Smooth muscle cell of the umbilical artery (primary cell): ENCODE measurements around the gene ABHD16A. TPM values are rescaled to one million over a fixed set of nuclear protein-coding genes. Genes with fewer than 3 reads are reported as not detected.

Experiments
- total RNA-seq: library from RNA; depleted of rRNA; stranded (reverse); fragments of >200 nt; gene quantifications from 2 replicates; pipeline ENCODE4 v1.2.3, GENCODE V29; 2014

ABHD16A gene
- total RNA-seq, 1 donor from 2014 or later, result 38.6 TPM

GRCh38 chr6:31655349-31656237 lies 47.5 kb downstream of the ABHD16A start, which contains the start of gene APOM:
APOM (plus strand) TSS chr6:31655894; CDS start chr6:31655967, 73 bp downstream.

Other genes with a start within 250 kb of the ABHD16A start
- 6.5 and 9.6 TPM in 2 replicates for gene MICB, start 205.2 kb downstream of the ABHD16A start, total RNA-seq
- not detected in 2 replicates for gene MCCD1, start 174.4 kb downstream of the ABHD16A start, total RNA-seq
- gene DDX39B, start 161.3 kb downstream of the ABHD16A start, total RNA-seq, result 222 and 273 TPM in 2 replicates
- 2.6 and 3.3 TPM in 2 replicates for gene ATP6V1G2, start 156.7 kb downstream of the ABHD16A start, total RNA-seq
- 12.0 and 23.5 TPM in 2 replicates for gene NFKBIL1, start 155.7 kb downstream of the ABHD16A start, total RNA-seq
- gene LTA, start 131.0 kb downstream of the ABHD16A start, total RNA-seq, result not detected in 2 replicates
- gene TNF, start 127.8 kb downstream of the ABHD16A start, total RNA-seq, result under 0.01 TPM in 1 of 2 replicates, not detected in the other
- gene LTB, start 120.9 kb downstream of the ABHD16A start, total RNA-seq, result not detected in 2 replicates
- not detected in 2 replicates for gene LST1, start 117.0 kb downstream of the ABHD16A start, total RNA-seq
- gene NCR3, start 110.3 kb downstream of the ABHD16A start, total RNA-seq, result not detected in 2 replicates
- gene AIF1, start 88.1 kb downstream of the ABHD16A start, total RNA-seq, result not detected in 2 replicates
- gene PRRC2A, start 82.6 kb downstream of the ABHD16A start, total RNA-seq, result 29.1 and 76.5 TPM in 2 replicates
- 116 and 226 TPM in 2 replicates for gene BAG6, start 50.7 kb downstream of the ABHD16A start, total RNA-seq
- 0.60 and 0.89 TPM in 2 replicates for gene APOM, start 47.4 kb downstream of the ABHD16A start, total RNA-seq
- 16.6 and 22.0 TPM in 2 replicates for gene C6orf47, start 42.5 kb downstream of the ABHD16A start, total RNA-seq
- gene GPANK1, start 38.3 kb downstream of the ABHD16A start, total RNA-seq, result 10.1 and 10.3 TPM in 2 replicates
- 73.6 and 90.3 TPM in 2 replicates for gene CSNK2B, start 37.2 kb downstream of the ABHD16A start, total RNA-seq
- gene LY6G5B, start 33.3 kb downstream of the ABHD16A start, total RNA-seq, result 2.9 and 3.0 TPM in 2 replicates
- 0.51 and 0.59 TPM in 2 replicates for gene LY6G5C, start 22.3 kb downstream of the ABHD16A start, total RNA-seq
- not detected in 2 replicates for gene LY6G6F, start 3.5 kb upstream of the ABHD16A start, total RNA-seq
- gene LY6G6D, start 12.0 kb upstream of the ABHD16A start, total RNA-seq, result not detected in 2 replicates
- not detected in 2 replicates for gene LY6G6C, start 18.4 kb upstream of the ABHD16A start, total RNA-seq
- not detected in 2 replicates for gene MPIG6B, start 20.0 kb upstream of the ABHD16A start, total RNA-seq
- gene DDAH2, start 26.0 kb upstream of the ABHD16A start, total RNA-seq, result 54.9 and 59.1 TPM in 2 replicates
- gene CLIC1, start 33.2 kb upstream of the ABHD16A start, total RNA-seq, result 514 and 620 TPM in 2 replicates
- gene MSH5, start 36.7 kb upstream of the ABHD16A start, total RNA-seq, result 3.6 and 10.9 TPM in 2 replicates
- gene SAPCD1, start 59.3 kb upstream of the ABHD16A start, total RNA-seq, result 1.2 TPM in 2 replicates
- gene VWA7, start 74.0 kb upstream of the ABHD16A start, total RNA-seq, result 0.09 TPM in 1 of 2 replicates, not detected in the other
- 67.4 and 123 TPM in 2 replicates for gene VARS1, start 92.4 kb upstream of the ABHD16A start, total RNA-seq
- gene LSM2, start 103.6 kb upstream of the ABHD16A start, total RNA-seq, result 17.2 and 18.4 TPM in 2 replicates
- 1.2 and 2.1 TPM in 2 replicates for gene HSPA1L, start 112.0 kb upstream of the ABHD16A start, total RNA-seq
- gene HSPA1A, start 112.2 kb upstream of the ABHD16A start, total RNA-seq, result 73.6 and 99.1 TPM in 2 replicates
- 84.9 and 117 TPM in 2 replicates for gene HSPA1B, start 124.4 kb upstream of the ABHD16A start, total RNA-seq
- 72.0 and 133 TPM in 2 replicates for gene NEU1, start 159.5 kb upstream of the ABHD16A start, total RNA-seq
- 0.05 and 0.30 TPM in 2 replicates for gene SLC44A4, start 175.7 kb upstream of the ABHD16A start, total RNA-seq
- gene EHMT2, start 194.4 kb upstream of the ABHD16A start, total RNA-seq, result 51.1 and 57.6 TPM in 2 replicates
- gene ZBTB12, start 198.8 kb upstream of the ABHD16A start, total RNA-seq, result 3.6 and 4.7 TPM in 2 replicates
- gene C2, start 224.4 kb upstream of the ABHD16A start, total RNA-seq, result 0.42 and 0.89 TPM in 2 replicates
- gene CFB, start 242.8 kb upstream of the ABHD16A start, total RNA-seq, result 4.1 and 28.8 TPM in 2 replicates